Measurements from ENCODE around the gene KCNK17.

Gene KCNK17

DNA sequence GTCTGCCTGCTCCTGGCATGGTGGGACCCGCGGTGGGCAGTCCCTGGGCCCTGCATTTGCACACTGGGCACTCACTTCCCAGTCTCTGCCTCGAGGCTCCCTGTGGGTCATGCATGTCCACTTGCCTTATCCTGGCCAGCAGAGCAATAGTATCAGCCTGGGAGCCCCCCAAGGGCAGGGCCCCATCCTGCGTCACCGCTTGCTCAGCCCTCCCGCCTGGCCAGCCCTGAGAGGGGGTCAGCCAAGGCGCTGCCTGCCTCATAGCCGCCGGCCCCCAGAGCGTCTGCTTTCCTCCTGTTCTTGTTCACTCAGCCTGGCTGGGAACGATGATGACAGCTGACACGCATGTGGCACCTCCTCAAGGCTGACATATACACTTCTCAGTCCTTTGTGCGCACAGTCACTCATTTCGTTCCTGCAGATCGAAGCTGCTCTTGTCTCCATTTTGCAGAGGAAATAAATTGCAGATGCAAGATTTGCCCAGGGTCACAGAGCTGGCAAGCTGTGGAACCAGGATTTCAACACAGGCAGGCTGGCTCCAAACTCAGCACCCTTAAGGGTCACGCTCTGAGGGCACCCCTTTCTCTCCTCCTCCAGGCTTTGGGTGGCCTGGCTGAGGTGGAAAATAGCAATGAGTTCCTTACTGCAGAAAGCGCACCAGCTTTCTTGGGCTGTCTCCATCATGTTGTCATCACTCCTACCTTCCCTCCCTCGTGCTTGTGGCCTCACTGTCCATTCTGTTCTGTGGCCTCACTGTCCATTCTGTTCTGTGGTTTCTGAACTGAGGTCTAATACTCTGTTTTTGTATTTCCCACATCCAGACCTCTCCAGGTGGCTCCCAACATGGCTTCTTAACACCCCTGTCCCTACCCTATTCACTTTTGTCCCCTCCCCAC lies 17.2 kb downstream of the KCNK17 start:
- no peak overlapping the region for H3K27ac ChIP-seq
- TF ChIP-seq, protein P1, sequence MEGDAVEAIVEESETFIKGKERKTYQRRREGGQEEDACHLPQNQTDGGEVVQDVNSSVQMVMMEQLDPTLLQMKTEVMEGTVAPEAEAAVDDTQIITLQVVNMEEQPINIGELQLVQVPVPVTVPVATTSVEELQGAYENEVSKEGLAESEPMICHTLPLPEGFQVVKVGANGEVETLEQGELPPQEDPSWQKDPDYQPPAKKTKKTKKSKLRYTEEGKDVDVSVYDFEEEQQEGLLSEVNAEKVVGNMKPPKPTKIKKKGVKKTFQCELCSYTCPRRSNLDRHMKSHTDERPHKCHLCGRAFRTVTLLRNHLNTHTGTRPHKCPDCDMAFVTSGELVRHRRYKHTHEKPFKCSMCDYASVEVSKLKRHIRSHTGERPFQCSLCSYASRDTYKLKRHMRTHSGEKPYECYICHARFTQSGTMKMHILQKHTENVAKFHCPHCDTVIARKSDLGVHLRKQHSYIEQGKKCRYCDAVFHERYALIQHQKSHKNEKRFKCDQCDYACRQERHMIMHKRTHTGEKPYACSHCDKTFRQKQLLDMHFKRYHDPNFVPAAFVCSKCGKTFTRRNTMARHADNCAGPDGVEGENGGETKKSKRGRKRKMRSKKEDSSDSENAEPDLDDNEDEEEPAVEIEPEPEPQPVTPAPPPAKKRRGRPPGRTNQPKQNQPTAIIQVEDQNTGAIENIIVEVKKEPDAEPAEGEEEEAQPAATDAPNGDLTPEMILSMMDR (IDR thresholded peaks at IDR 0.05; ENCODE audit: low read depth, low read length, missing control alignments), result no peak
- in situ Hi-C loops (cut with HindIII; ENCODE audit: low pct_ligation_motif_present, low sequenced_read_pairs), result no loop called here
- no peaks in the 10 kb centered on the region for H3K36me3 ChIP-seq (replicated peaks)
- peak; percentile 13 for DNase-seq
- no peak overlapping the region for H3K4me3 ChIP-seq (ENCODE audit: low read depth, low read length)
- no peaks in the 10 kb centered on the region for H3K27me3 ChIP-seq (replicated peaks)

DNA sequence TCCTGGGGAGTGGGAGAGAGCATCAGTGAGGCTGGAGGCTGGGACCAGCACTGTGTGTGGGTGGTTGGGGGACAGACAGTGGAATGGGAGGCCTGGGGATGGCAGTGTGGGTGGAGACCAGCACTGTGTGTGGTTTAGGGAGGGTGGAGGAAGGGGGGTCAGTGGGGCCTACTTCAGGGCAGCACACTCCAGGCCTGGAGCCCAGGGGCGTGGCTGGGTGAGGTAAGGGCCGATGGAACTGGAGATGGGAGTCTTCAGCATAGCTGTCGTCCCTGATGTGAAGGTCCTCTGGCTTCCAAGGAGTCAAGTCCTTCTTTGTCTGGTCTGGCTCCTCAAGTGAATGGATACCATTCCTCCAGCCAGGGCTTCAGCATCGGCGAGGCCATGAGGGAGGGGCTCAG lies 18.6 kb downstream of the KCNK17 start:
- TF ChIP-seq, protein P1 (IDR thresholded peaks at IDR 0.05; ENCODE audit: low read depth, low read length, missing control alignments), result no peak
- no peaks in the 10 kb centered on the region for H3K27me3 ChIP-seq (replicated peaks)
- no peak for DNase-seq
- in situ Hi-C loops (cut with HindIII; ENCODE audit: low pct_ligation_motif_present, low sequenced_read_pairs), result no loop called here
- no peaks in the 10 kb centered on the region for H3K36me3 ChIP-seq (replicated peaks)
- no peak overlapping the region for H3K27ac ChIP-seq
- no peak overlapping the region for H3K4me3 ChIP-seq (ENCODE audit: low read depth, low read length)

GRCh38 chr6:39294899-39295298 lies 19.3 kb downstream of the KCNK17 start:
- TF ChIP-seq, protein P1 (IDR thresholded peaks at IDR 0.05; ENCODE audit: low read depth, low read length, missing control alignments), result no peak
- Histone ChIP-seq H3K27ac (no peak overlapping the region), H3K36me3 (replicated peaks) (no peaks in the 10 kb centered on the region), H3K27me3 (replicated peaks) (no peaks in the 10 kb centered on the region), H3K4me3 (ENCODE audit: low read depth, low read length) (no peak overlapping the region)
- in situ Hi-C loops (cut with HindIII; ENCODE audit: low pct_ligation_motif_present, low sequenced_read_pairs), result no loop called here
- no peak for DNase-seq

DNA sequence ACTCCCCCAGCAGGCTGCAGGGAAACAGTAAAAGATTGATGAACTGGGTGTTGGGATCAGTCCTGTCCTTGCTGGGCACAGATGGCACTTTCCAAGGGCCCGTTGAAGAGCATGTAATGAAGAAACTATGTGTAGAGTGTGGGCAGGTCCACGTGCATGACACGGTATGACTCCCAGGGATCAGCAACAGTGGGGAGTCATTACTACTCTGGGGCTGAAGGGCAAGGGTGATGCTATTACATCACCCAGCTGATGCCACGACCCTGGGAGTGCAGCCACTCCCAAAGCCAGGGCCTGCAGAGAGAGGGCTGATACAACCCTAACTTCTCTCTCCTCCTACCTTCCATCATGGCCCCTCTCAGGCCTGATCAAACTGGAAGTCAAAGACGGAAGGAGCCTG lies 20.1 kb downstream of the KCNK17 start:
- no peaks in the 10 kb centered on the region for H3K36me3 ChIP-seq (replicated peaks)
- no peak for DNase-seq
- in situ Hi-C loops (cut with HindIII; ENCODE audit: low pct_ligation_motif_present, low sequenced_read_pairs), result no loop called here
- H3K27me3 ChIP-seq (replicated peaks), result no peaks in the 10 kb centered on the region
- H3K4me3 ChIP-seq (ENCODE audit: low read depth, low read length), result no peak overlapping the region
- H3K27ac ChIP-seq, result no peak overlapping the region
- TF ChIP-seq, protein P1 (IDR thresholded peaks at IDR 0.05; ENCODE audit: low read depth, low read length, missing control alignments), result no peak

DNA sequence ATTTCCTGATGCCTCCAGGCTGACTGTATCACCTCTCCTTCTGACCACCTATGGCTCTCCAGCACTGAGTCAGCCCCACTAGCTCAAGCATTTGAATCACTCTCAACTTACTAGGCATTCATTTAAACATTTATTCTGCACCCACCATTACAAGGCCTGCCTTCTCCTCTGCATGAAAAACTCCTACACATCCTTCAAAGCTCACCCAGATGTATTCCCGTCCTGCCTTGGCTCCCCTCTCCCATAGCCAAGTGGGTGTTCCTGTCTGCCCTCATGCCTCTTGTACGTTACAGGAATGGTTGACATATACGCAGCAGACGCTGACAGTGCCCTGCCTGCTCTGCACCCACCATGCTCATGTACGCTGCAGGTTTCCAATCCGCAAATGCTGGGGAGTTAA lies 21.6 kb downstream of the KCNK17 start:
- H3K27me3 ChIP-seq (replicated peaks), result no peaks in the 10 kb centered on the region
- no peak overlapping the region for H3K4me3 ChIP-seq (ENCODE audit: low read depth, low read length)
- no peak for DNase-seq
- in situ Hi-C loops (cut with HindIII; ENCODE audit: low pct_ligation_motif_present, low sequenced_read_pairs), result no loop called here
- TF ChIP-seq, protein P1 (IDR thresholded peaks at IDR 0.05; ENCODE audit: low read depth, low read length, missing control alignments), result no peak
- no peaks in the 10 kb centered on the region for H3K36me3 ChIP-seq (replicated peaks)
- H3K27ac ChIP-seq, result no peak overlapping the region
